Measurements from ENCODE around the gene ITGA2B. TPM values are rescaled to one million over a fixed set of nuclear protein-coding genes. Genes with fewer than 3 reads are reported as not detected.
"Not testable (repeated sequence)": the region's sequence is repeated elsewhere in the genome, so short reads cannot be mapped to it uniquely, and the experiment has no call there.

ITGA2B gene
- total RNA-seq, 5 donors from 2014 or later (not counting 1 experiment from before 2014, with no cell fraction given) = 0.41 to 3.9 (median 1.1) TPM

- no peak overlapping the region for H3K4me3 Mint-ChIP-seq
- CTCF ChIA-PET = no interaction called here
- POLR2A ChIA-PET = no interaction called here
- 95% methylated on average over 3 of the region's 8 CpGs for WGBS (ENCODE audit: insufficient coverage)
- H3K27ac Mint-ChIP-seq = no peak overlapping the region
- no peaks in the 10 kb centered on the region for H3K9me3 ChIP-seq
- H3K4me1 ChIP-seq (ENCODE audit: control insufficient read depth in 1 of 2, extremely low read depth in 1 of 2, insufficient read depth in 2 of 2, low read length in 2 of 2) = peaks cover 0 to 15% of the 10 kb centered on the region in 2 experiments
- peaks cover 5 to 17% (median 6%) of the 10 kb centered on the region in 3 donors for H3K4me1 Mint-ChIP-seq
- ATAC-seq (replicated peaks in 1 of 4) (no peak), DNase-seq (no peak)
- peaks cover 3% of the 10 kb centered on the region for H3K36me3 Mint-ChIP-seq
- H3K27ac ChIP-seq (ENCODE audit: low read length) = no peak overlapping the region
- H3K27me3 Mint-ChIP-seq = no peaks in the 10 kb centered on the region
- no peak overlapping the region for H3K4me3 ChIP-seq (ENCODE audit: control insufficient read depth in 1 of 2, extremely low read depth in 1 of 2, low read length in 1 of 2)
- H3K27me3 ChIP-seq (replicated peaks in 1 of 2; ENCODE audit: control insufficient read depth in 2 of 2, extremely low read depth in 1 of 2, insufficient read depth in 2 of 2, low read length in 1 of 2) = peaks cover 0 to 20% of the 10 kb centered on the region in 2 experiments
- peaks cover 0 to 9% of the 10 kb centered on the region in 2 donors for H3K36me3 ChIP-seq (ENCODE audit: control insufficient read depth in 2 of 2, extremely low read depth in 1 of 2, insufficient read depth in 1 of 2, low read length in 1 of 2)
- H3K9me3 Mint-ChIP-seq = no peaks in the 10 kb centered on the region
Observed at GRCh38 chr17:44351464-44351863, 38.0 kb downstream of the ITGA2B start.

DNA sequence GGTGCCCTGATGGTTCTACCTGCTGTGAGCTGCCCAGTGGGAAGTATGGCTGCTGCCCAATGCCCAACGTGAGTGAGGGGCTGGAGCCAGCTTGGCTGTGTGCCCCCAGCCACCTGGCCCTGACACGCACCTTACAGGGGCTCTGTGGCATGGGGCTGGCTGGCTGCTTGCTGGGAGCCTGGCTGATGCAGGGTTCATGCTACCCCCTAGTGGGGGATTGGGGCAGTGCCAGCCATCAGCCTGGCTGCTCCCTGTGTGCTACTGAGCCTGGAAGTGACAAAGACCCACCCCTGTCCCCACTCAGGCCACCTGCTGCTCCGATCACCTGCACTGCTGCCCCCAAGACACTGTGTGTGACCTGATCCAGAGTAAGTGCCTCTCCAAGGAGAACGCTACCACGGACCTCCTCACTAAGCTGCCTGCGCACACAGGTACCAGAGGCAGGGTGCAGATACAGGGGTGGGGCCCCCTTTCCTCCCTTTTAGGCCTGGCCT, 38.7 kb downstream of the ITGA2B start:
- H3K9me3 Mint-ChIP-seq = no peaks in the 10 kb centered on the region
- Histone ChIP-seq H3K27me3 (replicated peaks in 1 of 2; ENCODE audit: control insufficient read depth in 2 of 2, extremely low read depth in 1 of 2, insufficient read depth in 2 of 2, low read length in 1 of 2) (peaks cover 0 to 18% of the 10 kb centered on the region in 2 experiments), H3K27ac (ENCODE audit: low read length) (no peak overlapping the region), H3K4me1 (ENCODE audit: control insufficient read depth in 1 of 2, extremely low read depth in 1 of 2, insufficient read depth in 2 of 2, low read length in 2 of 2) (peaks cover 1 to 22% of the 10 kb centered on the region in 2 experiments), H3K9me3 (no peaks in the 10 kb centered on the region), H3K36me3 (ENCODE audit: control insufficient read depth in 2 of 2, extremely low read depth in 1 of 2, insufficient read depth in 1 of 2, low read length in 1 of 2) (peaks cover 0 to 9% of the 10 kb centered on the region in 2 donors), H3K4me3 (ENCODE audit: control insufficient read depth in 1 of 2, extremely low read depth in 1 of 2, low read length in 1 of 2) (no peak overlapping the region)
- POLR2A ChIA-PET = no interaction called here
- no peaks in the 10 kb centered on the region for H3K27me3 Mint-ChIP-seq
- DNase-seq (peak in 34 of 35 experiments; percentile 34 to 82 (median 59)), ATAC-seq (replicated peaks in 1 of 4) (peak; percentile 67 to 74 (median 68))
- H3K4me1 Mint-ChIP-seq = peaks cover 12 to 24% (median 12%) of the 10 kb centered on the region in 3 donors
- CTCF ChIA-PET = no interaction called here
- H3K4me3 Mint-ChIP-seq = peak overlapping the region in 1 of 3 donors; percentile 13
- WGBS (ENCODE audit: insufficient coverage) = 60% methylated on average over 6 of the region's 6 CpGs
- no peak overlapping the region for H3K27ac Mint-ChIP-seq
- peaks cover 3% of the 10 kb centered on the region for H3K36me3 Mint-ChIP-seq

DNA sequence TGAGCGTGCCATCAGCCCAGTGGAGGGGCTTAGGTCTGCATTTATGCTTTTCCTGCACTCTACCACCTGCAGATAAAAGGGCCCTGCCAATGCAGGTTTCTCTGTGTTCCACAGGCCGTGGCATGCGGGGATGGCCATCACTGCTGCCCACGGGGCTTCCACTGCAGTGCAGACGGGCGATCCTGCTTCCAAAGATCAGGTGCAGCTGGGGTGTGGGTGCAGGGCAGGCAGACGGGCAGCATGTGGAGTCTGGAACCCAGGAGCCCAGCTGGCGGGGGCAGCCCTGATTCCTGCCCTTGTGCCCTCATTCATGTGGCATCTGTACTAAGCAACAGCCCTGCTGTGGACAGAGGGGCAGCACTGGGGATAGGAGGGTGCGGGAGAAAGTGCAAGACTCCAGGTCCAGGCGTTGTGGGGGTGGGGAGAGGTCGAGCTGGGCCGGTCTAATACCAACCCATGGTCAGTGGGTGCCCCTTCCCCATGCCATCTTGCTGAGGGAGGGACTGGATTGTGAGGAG, 39.8 kb downstream of the ITGA2B start:
- Mint-ChIP-seq H3K4me3 (no peak overlapping the region), H3K36me3 (peaks cover 3% of the 10 kb centered on the region), H3K9me3 (no peaks in the 10 kb centered on the region), H3K27me3 (no peaks in the 10 kb centered on the region), H3K4me1 (peaks cover 19 to 32% (median 24%) of the 10 kb centered on the region in 3 donors), H3K27ac (no peak overlapping the region)
- Histone ChIP-seq H3K9me3 (no peaks in the 10 kb centered on the region), H3K27ac (ENCODE audit: low read length) (no peak overlapping the region), H3K36me3 (ENCODE audit: control insufficient read depth in 2 of 2, extremely low read depth in 1 of 2, insufficient read depth in 1 of 2, low read length in 1 of 2) (peaks cover 0 to 9% of the 10 kb centered on the region in 2 donors), H3K4me3 (ENCODE audit: control insufficient read depth in 1 of 2, extremely low read depth in 1 of 2, low read length in 1 of 2) (no peak overlapping the region), H3K27me3 (replicated peaks in 1 of 2; ENCODE audit: control insufficient read depth in 2 of 2, extremely low read depth in 1 of 2, insufficient read depth in 2 of 2, low read length in 1 of 2) (peaks cover 0 to 13% of the 10 kb centered on the region in 2 experiments), H3K4me1 (ENCODE audit: control insufficient read depth in 1 of 2, extremely low read depth in 1 of 2, insufficient read depth in 2 of 2, low read length in 2 of 2) (peaks cover 2 to 31% of the 10 kb centered on the region in 2 experiments)
- 91% methylated on average over 11 of the region's 12 CpGs for WGBS (ENCODE audit: insufficient coverage)
- ChIA-PET CTCF (interaction anchor here (0.6 to 1.0 kb wide), 2 partner anchors 143 to 590 kb away, joined by 3 to 6 read pairs; no protein-coding TSS in a partner anchor), POLR2A (no interaction called here)
- ATAC-seq (replicated peaks in 1 of 4) (no peak), DNase-seq (no peak)

GRCh38 chr17:44348988-44349364, 40.5 kb downstream of the ITGA2B start:
- peaks cover 0 to 11% of the 10 kb centered on the region in 2 experiments for H3K27me3 ChIP-seq (replicated peaks in 1 of 2; ENCODE audit: control insufficient read depth in 2 of 2, extremely low read depth in 1 of 2, insufficient read depth in 2 of 2, low read length in 1 of 2)
- ATAC-seq (replicated peaks in 1 of 4) (no peak), DNase-seq (no peak)
- no peak overlapping the region for H3K4me3 ChIP-seq (ENCODE audit: control insufficient read depth in 1 of 2, extremely low read depth in 1 of 2, low read length in 1 of 2)
- CTCF ChIA-PET = interaction anchor here in 1 of 2 donors (1.5 kb wide), 1 partner anchor 139 kb away, joined by 4 read pairs; no protein-coding TSS in a partner anchor
- H3K4me1 ChIP-seq (ENCODE audit: control insufficient read depth in 1 of 2, extremely low read depth in 1 of 2, insufficient read depth in 2 of 2, low read length in 2 of 2) = peaks cover 2 to 34% of the 10 kb centered on the region in 2 experiments
- no peaks in the 10 kb centered on the region for H3K9me3 ChIP-seq
- POLR2A ChIA-PET = no interaction called here
- Mint-ChIP-seq H3K36me3 (peaks cover 3% of the 10 kb centered on the region), H3K4me3 (no peak overlapping the region), H3K4me1 (peaks cover 20 to 36% (median 28%) of the 10 kb centered on the region in 3 donors), H3K27me3 (no peaks in the 10 kb centered on the region), H3K9me3 (no peaks in the 10 kb centered on the region), H3K27ac (no peak overlapping the region)
- no peak overlapping the region for H3K27ac ChIP-seq (ENCODE audit: low read length)
- 92% methylated on average over 6 of the region's 6 CpGs for WGBS (ENCODE audit: insufficient coverage)
- H3K36me3 ChIP-seq (ENCODE audit: control insufficient read depth in 2 of 2, extremely low read depth in 1 of 2, insufficient read depth in 1 of 2, low read length in 1 of 2) = peaks cover 0 to 9% of the 10 kb centered on the region in 2 donors

DNA sequence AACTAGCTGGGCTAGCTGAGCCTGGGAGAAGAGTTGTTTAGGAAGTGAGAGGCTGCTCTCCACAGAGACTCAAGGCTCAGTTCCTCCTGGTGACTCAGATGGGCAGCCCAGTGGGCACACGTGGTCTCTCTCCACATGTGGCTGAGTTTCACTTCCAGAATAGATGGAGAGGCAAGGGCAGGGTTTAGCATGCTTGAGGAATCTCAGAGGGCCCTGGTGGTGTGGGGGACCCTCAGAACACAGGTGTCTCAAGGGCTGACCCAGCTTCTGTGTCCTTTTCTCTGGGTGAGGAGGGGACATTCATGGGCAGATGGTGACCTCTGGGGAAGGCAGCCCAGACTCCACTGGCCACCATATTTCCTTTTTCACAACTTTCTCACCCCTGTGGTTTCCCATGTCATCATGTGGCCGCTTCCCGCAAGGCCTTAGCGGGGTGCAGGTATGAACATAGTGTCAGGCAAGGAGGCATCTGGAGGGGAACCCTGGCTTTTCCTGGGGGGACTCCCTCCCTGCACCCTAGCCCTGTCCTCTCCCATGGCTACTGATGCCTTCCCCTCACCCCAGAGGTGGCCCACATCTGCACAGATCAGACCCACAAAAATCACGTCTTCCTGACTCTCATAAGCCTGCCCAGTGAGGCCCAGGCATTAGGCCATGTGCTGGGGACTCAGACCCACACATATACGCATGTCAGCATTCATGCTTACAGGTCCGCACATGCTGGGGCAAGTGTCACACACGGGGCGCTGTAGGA, 41.0 kb downstream of the ITGA2B start:
- Histone ChIP-seq H3K9me3 (no peaks in the 10 kb centered on the region), H3K27me3 (replicated peaks in 1 of 2; ENCODE audit: control insufficient read depth in 2 of 2, extremely low read depth in 1 of 2, insufficient read depth in 2 of 2, low read length in 1 of 2) (peaks cover 0 to 14% of the 10 kb centered on the region in 2 experiments), H3K4me3 (ENCODE audit: control insufficient read depth in 1 of 2, extremely low read depth in 1 of 2, low read length in 1 of 2) (no peak overlapping the region), H3K4me1 (ENCODE audit: control insufficient read depth in 1 of 2, extremely low read depth in 1 of 2, insufficient read depth in 2 of 2, low read length in 2 of 2) (peaks cover 2 to 32% of the 10 kb centered on the region in 2 experiments), H3K36me3 (ENCODE audit: control insufficient read depth in 2 of 2, extremely low read depth in 1 of 2, insufficient read depth in 1 of 2, low read length in 1 of 2) (peaks cover 0 to 9% of the 10 kb centered on the region in 2 donors), H3K27ac (ENCODE audit: low read length) (no peak overlapping the region)
- CTCF ChIA-PET = interaction anchor here (0.6 to 1.5 kb wide), 2 partner anchors 139 to 183 kb away, joined by 3 to 4 read pairs; no protein-coding TSS in a partner anchor
- POLR2A ChIA-PET = no interaction called here
- Mint-ChIP-seq H3K36me3 (peaks cover 3% of the 10 kb centered on the region), H3K27ac (peak overlapping the region in 1 of 2 donors; percentile 41), H3K9me3 (no peaks in the 10 kb centered on the region), H3K27me3 (no peaks in the 10 kb centered on the region), H3K4me1 (peaks cover 20 to 36% (median 28%) of the 10 kb centered on the region in 3 donors), H3K4me3 (no peak overlapping the region)
- peak in 1 of 35 experiments; percentile 50 for DNase-seq
- no peak for ATAC-seq (replicated peaks in 1 of 4)
- WGBS (ENCODE audit: insufficient coverage) = 78% methylated on average over 5 of the region's 9 CpGs

DNA sequence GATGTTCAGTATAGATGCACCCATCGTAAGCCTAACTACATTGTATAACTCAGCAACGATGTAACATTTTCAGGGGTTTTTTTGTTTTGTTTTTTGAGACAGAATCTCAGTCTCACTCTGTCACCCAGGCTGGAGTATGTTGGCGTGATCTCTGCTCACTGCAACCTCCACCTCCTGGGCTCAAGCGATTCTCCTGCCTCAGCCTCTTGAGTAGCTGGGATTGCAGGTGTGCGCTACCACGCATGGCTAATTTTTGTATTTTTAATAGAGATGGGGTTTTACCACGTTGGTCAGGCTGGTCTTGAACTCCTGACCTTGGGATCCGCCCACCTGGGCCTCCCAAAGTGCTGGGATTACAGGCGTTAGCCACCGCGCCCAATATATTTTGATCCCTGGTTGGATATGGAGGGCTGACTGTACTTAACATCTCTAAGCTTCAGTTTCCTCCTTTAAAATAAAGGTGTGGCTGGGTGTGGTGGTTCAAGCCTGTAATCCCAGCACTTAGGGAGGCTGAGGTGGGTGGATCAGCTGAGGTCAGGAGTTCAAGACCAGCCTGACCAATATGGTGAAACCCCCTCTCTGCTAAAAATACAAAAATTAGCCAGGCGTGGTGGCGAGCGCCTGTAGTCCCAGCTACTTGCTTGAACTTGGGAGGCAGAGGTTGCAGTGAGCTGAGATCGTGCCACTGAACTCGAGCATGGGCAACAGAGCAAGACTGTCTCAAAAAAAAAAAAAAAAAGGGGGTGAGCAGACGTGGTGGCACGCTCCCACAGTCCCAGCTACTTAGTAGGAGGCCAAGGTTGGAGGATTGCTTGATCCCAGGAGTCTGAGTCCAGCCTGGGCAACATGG, 42.0 kb downstream of the ITGA2B start:
- H3K36me3 Mint-ChIP-seq; H3K9me3 ChIP-seq; H3K27ac ChIP-seq (ENCODE audit: low read length); DNase-seq; POLR2A ChIA-PET; H3K4me3 Mint-ChIP-seq; H3K4me3 ChIP-seq (ENCODE audit: control insufficient read depth in 1 of 2, extremely low read depth in 1 of 2, low read length in 1 of 2); H3K9me3 Mint-ChIP-seq; H3K27me3 Mint-ChIP-seq; ATAC-seq (replicated peaks in 1 of 4); H3K36me3 ChIP-seq (ENCODE audit: control insufficient read depth in 2 of 2, extremely low read depth in 1 of 2, insufficient read depth in 1 of 2, low read length in 1 of 2); H3K27me3 ChIP-seq (replicated peaks in 1 of 2; ENCODE audit: control insufficient read depth in 2 of 2, extremely low read depth in 1 of 2, insufficient read depth in 2 of 2, low read length in 1 of 2): not testable (repeated sequence)
- peaks cover 16 to 33% (median 28%) of the 10 kb centered on the region in 3 donors for H3K4me1 Mint-ChIP-seq
- H3K27ac Mint-ChIP-seq = peak overlapping the region in 1 of 2 donors; percentile 58
- peaks cover 2 to 27% of the 10 kb centered on the region in 2 experiments for H3K4me1 ChIP-seq (ENCODE audit: control insufficient read depth in 1 of 2, extremely low read depth in 1 of 2, insufficient read depth in 2 of 2, low read length in 2 of 2)
- CTCF ChIA-PET = interaction anchor here (0.6 to 1.5 kb wide), 4 partner anchors 10 to 184 kb away, joined by 3 to 4 read pairs (median 3); partner anchors contain the start of gene ATXN7L3 (in 1 of the 2)
- WGBS (ENCODE audit: insufficient coverage) = 80% methylated on average over 2 of the region's 18 CpGs

Measured in T-cell (primary cell).